HG03521 (cell line): Measurements from ENCODE around the gene PCSK6.
"Not testable (repeated sequence)": the region's sequence is repeated elsewhere in the genome, so short reads cannot be mapped to it uniquely, and the experiment has no call there.

ENCODE experiments used
- ATAC-seq: cut with Tn5 transposase; IDR thresholded peaks from one replicate; pipeline ENCODE4 v1.9.1; 2021; ENCODE audit warnings: mild to moderate bottlenecking, moderate library complexity; ENCODE audit not compliant: unreplicated experiment

PCSK6 gene

GRCh38 chr15:101362986-101363566 is 126.4 kb downstream of the PCSK6 start:
- no peak for ATAC-seq

- no peak for ATAC-seq
These were observed 127.1 kb downstream of the PCSK6 start for GRCh38 chr15:101362359-101362758.

GRCh38 chr15:101361418-101361817 is 128.1 kb downstream of the PCSK6 start:
- ATAC-seq: no peak

DNA sequence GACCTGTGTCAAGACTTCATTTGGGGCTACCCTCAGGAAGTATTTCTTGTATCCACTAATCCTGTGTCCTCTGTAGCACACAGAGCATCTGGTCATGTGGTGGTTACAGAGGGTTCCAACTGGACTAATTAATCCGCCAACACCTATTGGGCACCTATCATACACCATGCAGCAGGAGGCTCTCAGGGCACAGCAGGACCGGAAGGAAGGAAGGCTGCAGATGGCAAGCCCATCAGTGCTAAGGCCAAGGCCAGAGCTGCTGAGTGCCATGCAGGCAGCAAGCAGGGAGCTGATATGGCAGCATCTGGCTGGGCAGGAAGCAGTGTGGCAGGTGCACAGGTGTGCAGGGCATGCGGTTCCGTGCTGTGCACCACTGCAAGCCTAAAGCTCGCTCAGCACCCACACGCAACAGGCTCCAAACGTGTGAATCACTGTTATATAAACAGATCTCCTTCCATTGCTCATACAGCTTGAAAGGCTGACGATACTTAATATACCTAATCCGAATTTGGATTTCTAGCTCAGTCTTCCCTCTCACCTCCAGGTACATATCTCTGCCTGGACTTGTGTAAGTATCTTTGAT is 130.1 kb downstream of the PCSK6 start:
- no peak for ATAC-seq

DNA sequence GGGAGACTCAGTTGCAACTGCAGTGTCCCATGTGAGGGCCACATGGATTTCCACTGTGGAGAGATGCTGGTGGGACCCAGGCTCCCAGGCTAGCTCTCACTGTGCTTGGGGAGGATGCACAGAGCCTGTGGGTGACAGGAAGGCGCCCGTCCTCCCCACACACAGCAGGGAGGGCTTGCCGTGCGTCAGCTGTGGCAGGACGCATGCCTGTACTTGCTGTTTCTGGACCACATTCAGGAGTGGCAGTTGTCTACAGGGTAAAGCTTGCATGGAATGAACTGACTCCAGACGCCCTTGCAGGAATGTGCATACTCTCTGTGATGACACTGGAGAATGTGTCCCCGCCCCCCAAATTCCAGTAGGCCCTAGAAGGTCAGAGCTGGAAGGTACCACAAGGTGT is 130.6 kb downstream of the PCSK6 start:
- no peak for ATAC-seq

GRCh38 chr15:101357885-101358284 is 131.6 kb downstream of the PCSK6 start:
- no peak for ATAC-seq

GRCh38 chr15:101357333-101357732 is 132.2 kb downstream of the PCSK6 start:
- no peak for ATAC-seq

- not testable (repeated sequence) for ATAC-seq
These were observed 132.9 kb downstream of the PCSK6 start for GRCh38 chr15:101356512-101357172.

- ATAC-seq: no peak
These were observed 133.6 kb downstream of the PCSK6 start for GRCh38 chr15:101355678-101356464.

DNA sequence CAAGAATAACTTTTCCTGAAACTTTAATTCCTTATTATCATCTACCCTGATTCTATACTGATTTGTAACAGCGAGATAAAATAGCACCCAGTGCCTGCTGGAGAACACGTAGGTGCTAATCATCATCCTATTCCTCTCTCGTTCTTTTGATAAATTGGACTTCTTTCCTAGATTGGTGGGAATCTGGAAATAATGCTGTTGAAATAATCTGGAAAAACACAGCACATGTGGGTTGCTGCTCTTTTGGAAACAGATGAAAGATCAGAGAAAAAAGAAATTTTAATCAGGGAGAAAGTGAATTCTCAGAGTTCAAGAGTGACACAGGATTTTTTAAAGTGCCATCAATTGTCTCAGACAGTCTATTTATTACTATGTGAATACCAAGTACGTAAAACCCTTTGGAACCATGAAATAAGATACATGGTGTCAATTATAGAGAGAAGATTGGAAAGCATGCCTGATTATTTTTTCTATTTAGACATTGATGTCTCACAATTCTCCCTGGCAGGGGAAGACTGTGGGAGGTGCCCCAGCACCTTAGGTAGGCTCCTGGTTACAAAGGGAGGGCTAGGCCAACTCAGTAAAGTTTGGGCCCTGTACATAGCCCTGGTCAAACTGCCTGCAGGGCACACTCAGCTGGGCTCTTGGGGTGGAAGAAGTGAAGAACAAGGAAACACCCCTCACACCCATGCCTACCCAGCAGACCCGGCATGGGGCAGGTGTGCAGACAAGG is 134.4 kb downstream of the PCSK6 start:
- ATAC-seq: no peak

DNA sequence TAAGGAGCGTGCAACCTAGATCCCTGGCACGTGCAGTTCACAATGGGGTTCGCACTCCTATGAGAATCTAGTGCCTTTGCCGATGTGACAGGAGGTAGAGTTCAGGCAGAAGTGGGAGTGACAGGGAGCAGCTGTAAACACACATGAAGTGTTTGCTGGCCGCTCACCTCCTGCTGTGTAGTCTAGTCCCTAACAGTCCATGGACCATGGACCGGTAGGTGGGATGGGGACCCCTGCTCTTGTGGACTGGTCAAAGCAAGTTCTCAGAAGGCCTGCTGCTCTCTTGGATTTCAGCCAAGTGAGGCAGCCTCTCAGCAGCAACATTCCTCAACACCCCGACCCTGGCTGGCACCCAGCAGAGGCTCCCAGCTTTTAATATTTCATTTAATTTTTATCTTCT is 136.3 kb downstream of the PCSK6 start:
- ATAC-seq: no peak

GRCh38 chr15:101351736-101352135 is 137.8 kb downstream of the PCSK6 start:
- ATAC-seq: no peak

DNA sequence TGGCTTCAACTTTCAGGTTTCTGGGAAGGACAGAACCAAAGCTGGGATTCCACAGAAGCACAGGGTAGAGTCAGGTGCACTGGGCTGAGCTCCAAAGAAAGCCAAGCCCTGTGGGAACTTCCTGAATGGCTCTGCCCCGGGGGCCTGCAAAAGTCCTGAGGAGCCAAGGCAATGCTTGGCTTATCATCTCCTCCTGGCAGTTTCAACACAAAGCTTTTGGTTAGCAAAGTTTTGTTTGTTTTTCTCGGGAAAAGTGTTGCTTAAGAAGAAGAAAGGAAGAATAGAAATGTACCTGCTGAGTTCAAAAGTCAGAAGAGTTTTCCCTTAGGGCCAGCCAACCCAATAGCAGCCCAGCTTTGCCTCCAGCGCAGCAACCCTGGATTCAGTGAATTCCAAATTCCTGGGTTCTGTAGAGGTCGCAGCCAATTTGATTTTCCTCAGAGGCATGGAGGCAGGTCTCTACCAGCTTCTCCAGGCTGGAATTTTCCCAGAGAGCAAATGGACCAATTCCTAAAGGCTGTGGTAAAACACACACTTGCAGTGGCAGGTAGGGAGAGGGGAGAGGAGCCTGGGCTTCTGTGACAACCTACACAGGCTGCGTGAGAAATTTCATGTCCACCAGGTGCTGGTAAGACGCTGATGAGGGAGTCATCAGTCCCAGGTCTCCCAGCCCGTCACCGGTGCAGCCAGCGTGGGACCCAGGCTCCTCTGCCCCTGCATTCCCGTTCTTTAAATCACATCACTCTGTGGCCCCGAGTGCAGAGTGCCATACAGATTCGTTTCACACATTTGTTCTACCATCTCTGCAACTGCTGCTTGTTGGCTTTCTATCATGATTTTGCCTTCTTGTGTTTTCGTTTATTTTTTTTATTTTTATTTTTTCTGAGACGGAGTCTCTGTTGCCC is 140.2 kb downstream of the PCSK6 start:
- no peak for ATAC-seq

DNA sequence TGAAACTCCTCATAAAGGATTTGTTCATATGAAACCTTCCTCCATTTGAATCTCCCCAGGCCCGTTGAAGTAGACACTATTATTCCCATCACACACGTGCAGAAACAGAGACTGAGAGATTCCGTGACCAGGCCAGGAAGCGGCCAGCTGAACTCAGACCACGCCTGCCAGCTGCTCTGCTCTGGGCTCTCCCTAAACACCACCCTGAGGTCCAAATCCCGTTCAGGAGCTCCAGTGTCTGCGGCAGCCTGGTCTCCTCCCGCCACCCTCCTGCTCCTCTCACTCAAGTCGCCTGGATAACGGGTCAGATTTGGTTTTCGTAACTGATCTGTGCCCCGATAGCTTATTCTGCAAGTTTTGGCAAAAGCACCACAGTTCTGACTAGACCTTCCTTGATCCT is 140.9 kb downstream of the PCSK6 start:
- ATAC-seq: no peak

- no peak for ATAC-seq
These were observed 141.5 kb downstream of the PCSK6 start for GRCh38 chr15:101348015-101348414.

DNA sequence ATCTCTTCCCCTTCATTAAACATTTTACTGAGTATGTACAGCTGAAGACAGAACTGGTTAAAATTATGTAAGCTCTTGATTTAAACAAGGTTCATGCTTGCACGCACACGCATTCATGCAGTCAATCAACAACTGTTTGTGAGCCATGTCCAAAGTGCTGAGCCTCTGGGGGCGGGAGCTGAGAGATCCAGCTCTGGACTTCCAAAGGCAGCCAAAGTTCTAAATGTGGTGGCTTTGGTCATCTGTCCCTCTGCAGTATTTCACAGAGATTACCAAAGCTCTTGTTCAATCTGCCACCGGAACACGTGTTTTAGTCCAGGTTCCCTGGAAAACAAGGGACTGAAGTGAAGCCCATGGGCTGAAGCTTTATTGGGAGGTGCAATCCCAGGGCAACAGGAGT is 142.1 kb downstream of the PCSK6 start:
- ATAC-seq: no peak

GRCh38 chr15:101346928-101347327 is 142.6 kb downstream of the PCSK6 start:
- ATAC-seq: no peak

DNA sequence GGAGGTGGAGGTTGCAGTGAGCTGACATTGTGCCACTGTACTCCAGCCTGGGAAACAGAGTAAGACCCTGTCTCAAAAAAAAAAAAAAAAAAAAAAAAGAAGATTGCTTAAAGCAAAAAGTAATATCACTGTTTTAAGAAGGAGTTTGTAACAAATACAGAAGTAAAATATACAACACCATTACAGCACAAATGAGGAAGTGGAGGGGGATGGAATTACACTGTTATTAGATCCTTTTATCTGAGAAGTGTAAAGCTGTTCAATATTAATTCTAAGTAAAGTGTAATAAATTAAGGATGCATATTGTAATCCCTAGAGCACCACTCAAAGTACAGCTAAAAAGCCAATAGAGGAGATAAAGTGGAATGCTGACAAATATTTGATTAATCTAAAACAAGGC is 147.5 kb downstream of the PCSK6 start:
- no peak for ATAC-seq

DNA sequence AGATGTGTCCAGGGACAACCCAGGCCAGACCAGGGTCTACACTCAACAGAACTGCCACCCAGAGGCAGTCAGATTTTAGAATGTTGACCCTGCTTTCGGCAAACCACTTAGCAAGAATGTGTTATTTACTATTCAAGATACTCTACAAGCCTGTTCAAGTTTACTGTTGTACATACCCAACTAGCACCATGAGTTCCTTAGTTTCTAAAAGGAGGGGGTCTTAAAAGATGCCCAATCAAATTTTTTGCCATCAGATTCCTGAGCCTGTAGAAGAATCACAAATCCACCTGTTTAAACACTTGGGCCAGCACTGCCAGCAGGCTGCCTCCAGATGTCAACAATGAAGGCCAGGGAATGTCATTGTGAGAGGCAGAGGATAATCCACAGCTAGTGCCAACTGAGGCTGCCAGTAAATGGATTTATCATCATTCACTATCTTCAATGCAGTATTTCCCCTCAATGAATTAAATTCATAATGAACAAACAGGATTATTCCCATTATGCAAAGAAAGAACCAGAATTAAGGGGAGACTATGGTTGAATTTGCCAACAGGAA is 150.9 kb downstream of the PCSK6 start:
- ATAC-seq: no peak

DNA sequence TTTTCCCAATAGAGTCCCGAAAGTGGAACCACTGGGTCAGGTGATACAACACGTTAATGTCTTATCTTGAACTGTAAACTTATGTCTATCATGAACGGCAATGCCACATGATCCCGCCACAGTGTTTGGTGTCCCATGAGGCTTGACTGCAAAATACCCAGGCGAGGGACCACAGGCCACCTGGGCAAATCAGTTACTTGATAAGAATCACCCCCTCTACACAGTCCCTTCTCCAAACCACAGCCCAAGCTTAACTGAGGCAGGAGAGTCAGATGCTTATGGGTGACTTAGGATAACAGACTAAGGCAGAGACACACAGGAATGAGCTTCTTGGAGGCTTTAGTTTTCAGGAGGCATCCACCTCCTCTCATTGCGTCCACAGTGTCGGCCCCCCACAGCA is 151.5 kb downstream of the PCSK6 start:
- no peak for ATAC-seq
